Measurements from ENCODE around the gene GZF1.

DNA sequence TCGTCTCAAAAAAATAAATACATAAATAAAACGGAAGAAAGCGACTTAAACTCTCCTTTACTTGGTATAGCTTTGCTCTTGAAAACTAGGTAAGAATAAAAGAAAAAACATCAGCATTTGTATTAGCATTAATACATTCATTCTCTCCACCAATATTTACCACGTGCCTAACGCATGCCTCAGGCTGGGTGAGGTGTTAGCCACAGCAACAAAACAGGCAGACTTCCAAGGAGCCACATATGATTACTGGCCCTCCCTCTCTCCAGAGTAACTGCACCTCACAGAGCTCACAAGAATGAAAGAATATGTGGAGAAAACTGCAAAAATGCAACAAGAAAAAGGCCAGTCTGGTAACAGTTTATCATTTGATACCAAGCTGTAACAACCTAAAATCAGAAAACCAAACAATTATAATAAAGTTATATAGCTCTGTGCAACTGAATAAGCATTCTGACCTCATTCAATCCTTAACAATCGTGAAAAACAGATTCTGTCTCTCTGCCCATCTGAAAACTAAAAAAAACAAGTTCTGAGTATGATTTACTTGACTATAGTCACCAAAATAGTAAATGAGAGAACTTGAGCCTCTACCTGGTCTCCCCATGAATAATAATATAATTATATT is 54.1 kb downstream of the GZF1 start:
- TF ChIP-seq, protein P1, sequence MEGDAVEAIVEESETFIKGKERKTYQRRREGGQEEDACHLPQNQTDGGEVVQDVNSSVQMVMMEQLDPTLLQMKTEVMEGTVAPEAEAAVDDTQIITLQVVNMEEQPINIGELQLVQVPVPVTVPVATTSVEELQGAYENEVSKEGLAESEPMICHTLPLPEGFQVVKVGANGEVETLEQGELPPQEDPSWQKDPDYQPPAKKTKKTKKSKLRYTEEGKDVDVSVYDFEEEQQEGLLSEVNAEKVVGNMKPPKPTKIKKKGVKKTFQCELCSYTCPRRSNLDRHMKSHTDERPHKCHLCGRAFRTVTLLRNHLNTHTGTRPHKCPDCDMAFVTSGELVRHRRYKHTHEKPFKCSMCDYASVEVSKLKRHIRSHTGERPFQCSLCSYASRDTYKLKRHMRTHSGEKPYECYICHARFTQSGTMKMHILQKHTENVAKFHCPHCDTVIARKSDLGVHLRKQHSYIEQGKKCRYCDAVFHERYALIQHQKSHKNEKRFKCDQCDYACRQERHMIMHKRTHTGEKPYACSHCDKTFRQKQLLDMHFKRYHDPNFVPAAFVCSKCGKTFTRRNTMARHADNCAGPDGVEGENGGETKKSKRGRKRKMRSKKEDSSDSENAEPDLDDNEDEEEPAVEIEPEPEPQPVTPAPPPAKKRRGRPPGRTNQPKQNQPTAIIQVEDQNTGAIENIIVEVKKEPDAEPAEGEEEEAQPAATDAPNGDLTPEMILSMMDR (IDR thresholded peaks at IDR 0.05; ENCODE audit: insufficient read depth, low read length, poor library complexity, severe bottlenecking) = no peak
- TF ChIP-seq EZH2phosphoT487 (conservative IDR thresholded peaks at IDR 0.05; ENCODE audit: low read length) = no peak
